ENCODE measurements around the gene FAM161A. TPM values are rescaled to one million over a fixed set of nuclear protein-coding genes. Genes with fewer than 3 reads are reported as not detected.

The FAM161A gene
- total RNA-seq = 0.63 and 1.5 TPM in 2 replicates

DNA sequence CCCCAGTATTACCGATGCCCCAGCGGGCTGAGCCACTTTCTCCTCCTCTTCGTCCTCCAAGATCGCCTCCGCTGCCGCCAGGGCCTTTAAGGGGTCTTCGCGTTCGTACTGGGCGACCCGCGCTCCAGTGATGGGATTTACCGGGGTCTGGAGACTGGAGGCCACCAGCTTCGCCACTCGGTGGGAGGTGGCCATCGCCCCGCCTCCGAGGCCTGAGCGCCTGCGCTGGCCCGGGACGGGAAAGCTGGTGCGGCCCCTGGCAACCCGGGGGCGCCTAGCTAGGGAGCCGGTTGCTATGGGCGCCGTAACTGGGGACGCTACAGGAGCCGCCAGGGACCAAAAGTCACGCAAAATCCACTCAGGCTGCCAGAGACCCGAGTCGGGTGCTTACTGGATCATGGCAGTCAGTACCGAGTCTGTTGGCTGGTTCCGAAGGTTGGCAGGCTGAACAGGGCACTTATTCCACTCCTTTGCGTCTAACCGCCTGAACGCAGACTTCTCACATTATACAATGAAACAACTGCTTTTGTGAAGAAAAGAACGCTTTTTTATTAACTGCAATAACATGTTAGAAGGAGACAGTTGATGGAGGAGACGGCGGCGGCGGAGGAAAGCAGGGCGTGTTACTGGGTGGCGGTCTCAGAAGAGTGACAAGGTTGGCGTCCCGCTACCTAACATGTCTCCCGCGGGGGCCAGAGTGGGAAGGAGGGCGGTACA, at the start of gene FAM161A:
FAM161A (minus strand) TSS at position 214 of the 717 bp plus-strand sequence; CDS start at position 195, 19 bp downstream.

DNA sequence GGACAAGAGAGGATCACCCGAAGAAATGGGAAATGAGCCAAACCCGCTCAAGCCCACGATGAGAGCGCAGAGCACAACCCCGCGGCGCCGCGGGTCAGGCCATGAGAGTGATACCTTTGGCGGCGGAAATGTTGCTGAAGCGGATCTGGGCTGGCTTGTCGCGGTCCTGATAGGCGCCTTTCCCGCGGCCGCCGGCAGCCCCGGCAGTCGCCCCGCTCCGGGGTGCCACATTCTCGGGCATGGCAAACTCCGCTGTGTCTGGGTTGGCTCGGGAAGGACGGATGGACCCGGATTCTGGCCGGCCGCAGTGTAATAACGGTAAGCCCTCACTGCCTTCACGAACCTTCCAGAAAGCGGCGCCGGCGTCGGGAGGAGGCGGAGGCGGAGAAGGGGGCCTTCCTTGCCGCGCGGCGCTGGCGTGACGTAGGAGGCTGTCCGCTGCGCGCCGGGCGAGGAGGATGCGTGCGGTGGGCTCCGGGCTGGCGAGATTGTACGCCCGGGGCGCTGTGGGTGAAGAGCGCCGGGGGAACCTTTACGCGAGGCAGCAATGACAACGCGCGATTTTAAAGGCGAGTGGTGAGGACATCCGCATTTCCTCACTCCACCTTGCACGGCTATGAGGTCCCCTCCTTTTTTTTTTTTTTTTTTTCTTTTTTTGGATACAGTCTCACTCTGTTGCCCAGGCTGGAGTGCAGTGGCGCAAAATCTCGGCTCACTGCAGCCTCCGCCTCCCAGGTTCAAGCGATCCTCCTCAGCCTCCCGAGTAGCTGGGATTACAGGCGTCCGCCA, 34.6 kb upstream of the FAM161A start, which contains the start of gene CCT4:
CCT4 (minus strand) TSS at position 390 of the 789 bp plus-strand sequence; CDS start at position 241, 149 bp downstream.

Other genes with a start within 250 kb of the FAM161A start
- 88.6 and 194 TPM in 2 replicates for gene CCT4, start 34.6 kb upstream of the FAM161A start, total RNA-seq
- 34.4 and 41.7 TPM in 2 replicates for gene COMMD1, start 51.6 kb upstream of the FAM161A start, total RNA-seq

All from mesangial cell (primary cell).